IMR-90 (cell line): ENCODE results near the gene BCAS3. TPM values are rescaled to one million over a fixed set of nuclear protein-coding genes. Genes with fewer than 3 reads are reported as not detected.

ENCODE experiments used
- ATAC-seq: fragments of 200-7000 bp; cut with Tn5 transposase; 2 replicates; pipeline ENCODE4 v1.9.1; 2020; ENCODE audit warnings: low read depth, mild to moderate bottlenecking, moderate library complexity
- BruUV-seq: library from RNA; stranded (reverse); fragments of 400-500 nt; replicated peaks from 2 replicates; lab custom pipeline; 2021; lab: Mats Ljungman, UMichigan
- CTCF ChIA-PET: fragments of 300-600 bp; formaldehyde crosslinking; extraction: SDS; loops from one replicate; lab custom pipeline; 2021; ENCODE audit warnings: antibody characterized with exemption; lab: Yijun Ruan, JAX
- POLR2A ChIA-PET: fragments of 300-600 bp; sonication (Branson Sonifier 250); formaldehyde crosslinking; loops from one replicate; lab custom pipeline; 2022; ENCODE audit warnings: antibody characterized with exemption; ENCODE audit not compliant: unreplicated experiment; lab: Charles Lee
- DNase-seq: peaks from one replicate; pipeline ENCODE4 v3.0.0; 2013
- H2AFZ ChIP-seq: replicated peaks from 2 replicates; pipeline ENCODE3; 2013; ENCODE audit warnings: low read length, mild to moderate bottlenecking; ENCODE audit not compliant: poor library complexity
- H2AK5ac ChIP-seq: 2 replicates; pipeline ENCODE4 v1.6.1; 2013; ENCODE audit warnings: low read depth, low read length, inconsistent platforms
- H2AK9ac ChIP-seq: replicated peaks from 2 replicates; pipeline ENCODE3; 2013; ENCODE audit warnings: mild to moderate bottlenecking, low read depth, low read length, moderate library complexity; ENCODE audit not compliant: poor library complexity
- H2BK120ac ChIP-seq: 2 replicates; pipeline ENCODE4 v1.6.1; 2013; ENCODE audit warnings: low read depth, low read length, inconsistent platforms
- H2BK15ac ChIP-seq: 3 replicates; pipeline ENCODE4 v1.6.1; 2013; ENCODE audit warnings: low read depth, low read length, inconsistent platforms
- H2BK20ac ChIP-seq: 2 replicates; pipeline ENCODE4 v1.6.1; 2013; ENCODE audit warnings: low read depth, mild to moderate bottlenecking, inconsistent platforms, low read length, moderate library complexity
- H2BK5ac ChIP-seq: 2 replicates; pipeline ENCODE4 v1.6.1; 2013; ENCODE audit warnings: mild to moderate bottlenecking, low read depth, low read length, inconsistent platforms; ENCODE audit not compliant: poor library complexity, severe bottlenecking
- H3K14ac ChIP-seq: replicated peaks from 2 replicates; pipeline ENCODE4 v1.6.1; 2013; ENCODE audit warnings: low read depth, low read length, inconsistent platforms
- H3K18ac ChIP-seq: 2 replicates; pipeline ENCODE4 v1.6.1; 2013; ENCODE audit warnings: low read depth, low read length, control low read depth
- H3K23ac ChIP-seq: 2 replicates; pipeline ENCODE4 v1.6.1; 2013; ENCODE audit warnings: low read depth, low read length, inconsistent platforms
- H3K27ac ChIP-seq: 2 replicates; pipeline ENCODE4 v1.5.1; 2013; ENCODE audit warnings: mild to moderate bottlenecking, control low read depth, low read length; ENCODE audit not compliant: insufficient read depth
- H3K27me3 ChIP-seq: 2 replicates; pipeline ENCODE4 v1.6.1; 2013; ENCODE audit warnings: low read length; ENCODE audit not compliant: control insufficient read depth, insufficient read depth
- H3K36me3 ChIP-seq: 2 replicates; pipeline ENCODE4 v1.6.1; 2013; ENCODE audit warnings: low read length, mixed read lengths; ENCODE audit not compliant: control insufficient read depth, insufficient read depth
- H3K4ac ChIP-seq: 2 replicates; pipeline ENCODE4 v1.6.1; 2013; ENCODE audit warnings: low read depth, low read length, inconsistent platforms
- H3K4me1 ChIP-seq: 2 replicates; pipeline ENCODE4 v1.6.1; 2013; ENCODE audit warnings: low read length, mixed read lengths; ENCODE audit not compliant: control insufficient read depth, insufficient read depth
- H3K4me2 ChIP-seq: 2 replicates; pipeline ENCODE4 v1.6.1; 2013; ENCODE audit warnings: low read depth, mild to moderate bottlenecking, control low read depth, low read length, moderate library complexity
- H3K4me3 ChIP-seq: 2 replicates; pipeline ENCODE4 v1.5.1; 2013; ENCODE audit warnings: low read depth, mild to moderate bottlenecking, control low read depth, low read length, moderate library complexity; ENCODE audit not compliant: insufficient read depth
- H3K56ac ChIP-seq: 2 replicates; pipeline ENCODE4 v1.6.1; 2013; ENCODE audit warnings: low read length, inconsistent platforms; ENCODE audit not compliant: insufficient read depth; ENCODE audit errors: extremely low read depth
- H3K79me1 ChIP-seq, 2 experiments: 2 replicates each; pipeline ENCODE4 v1.6.1; 2013; ENCODE audit warnings: low read length in 2 of 2, inconsistent platforms in 1 of 2, low read depth in 1 of 2
- H3K9ac ChIP-seq: 2 replicates; pipeline ENCODE4 v1.6.1; 2013; ENCODE audit warnings: low read depth, low read length, control low read depth
- H3K9me1 ChIP-seq: 2 replicates; pipeline ENCODE4 v1.6.1; 2013; ENCODE audit warnings: low read length, inconsistent platforms; ENCODE audit not compliant: insufficient read depth
- H3K9me3 ChIP-seq: 2 replicates; pipeline ENCODE4 v1.6.1; 2013; ENCODE audit warnings: low read length; ENCODE audit not compliant: control insufficient read depth, insufficient read depth
- H4K20me1 ChIP-seq: 2 replicates; pipeline ENCODE4 v1.6.1; 2013; ENCODE audit warnings: low read length, inconsistent platforms; ENCODE audit not compliant: insufficient read depth
- H4K5ac ChIP-seq: 2 replicates; pipeline ENCODE4 v1.6.1; 2013; ENCODE audit warnings: mild to moderate bottlenecking, low read depth, low read length, control low read depth
- H4K8ac ChIP-seq, 2 experiments: 2 replicates each; pipeline ENCODE4 v1.6.1; 2013; ENCODE audit warnings: low read depth in 2 of 2, low read length in 2 of 2, control low read depth in 1 of 2, inconsistent platforms in 1 of 2
- H4K91ac ChIP-seq: 2 replicates; pipeline ENCODE4 v1.6.1; 2013; ENCODE audit warnings: low read depth, low read length, inconsistent platforms; ENCODE audit not compliant: insufficient read depth
- BHLHE40 ChIP-seq: fragments of 150-350 bp; IDR thresholded peaks from 2 replicates; pipeline ENCODE4 v1.6.1; 2016; ENCODE audit warnings: mild to moderate bottlenecking, low read depth, low read length
- CEBPB ChIP-seq: IDR thresholded peaks from 2 replicates; pipeline ENCODE4 v1.6.1; 2012; ENCODE audit warnings: low read depth, low read length, improper control_type of control experiment
- CHD1 ChIP-seq: IDR thresholded peaks from 2 replicates; pipeline ENCODE4 v1.6.1; 2012; ENCODE audit warnings: low read depth, low read length, improper control_type of control experiment
- FOS ChIP-seq: fragments of 150-350 bp; IDR thresholded peaks from 2 replicates; pipeline ENCODE4 v1.6.1; 2016; ENCODE audit warnings: low read depth, low read length
- MAFK ChIP-seq: IDR thresholded peaks from 2 replicates; pipeline ENCODE4 v1.6.1; 2012; ENCODE audit warnings: low read depth, low read length, improper control_type of control experiment
- MAZ ChIP-seq: IDR thresholded peaks from 2 replicates; pipeline ENCODE4 v1.6.1; 2012; ENCODE audit warnings: low read depth, mild to moderate bottlenecking, low read length, improper control_type of control experiment, moderate library complexity, borderline replicate concordance
- MXI1 ChIP-seq: IDR thresholded peaks from 2 replicates; pipeline ENCODE4 v1.6.1; 2012; ENCODE audit warnings: low read depth, mild to moderate bottlenecking, low read length, moderate library complexity, borderline replicate concordance
- NFE2L2 ChIP-seq: fragments of 150-350 bp; IDR thresholded peaks from 2 replicates; pipeline ENCODE4 v1.6.1; 2016; ENCODE audit warnings: low read depth, mild to moderate bottlenecking, low read length
- POLR2A ChIP-seq: IDR thresholded peaks from 2 replicates; pipeline ENCODE4 v1.6.1; 2012; ENCODE audit warnings: mild to moderate bottlenecking, low read depth, low read length
- RAD21 ChIP-seq: IDR thresholded peaks from 2 replicates; pipeline ENCODE4 v1.6.1; 2012; ENCODE audit warnings: low read length, improper control_type of control experiment
- RCOR1 ChIP-seq: IDR thresholded peaks from 2 replicates; pipeline ENCODE4 v1.6.1; 2012; ENCODE audit warnings: mild to moderate bottlenecking, low read length, improper control_type of control experiment; ENCODE audit not compliant: insufficient replicate concordance
- RFX5 ChIP-seq: IDR thresholded peaks from 2 replicates; pipeline ENCODE4 v1.8.0; 2012; ENCODE audit warnings: low read depth, mild to moderate bottlenecking, low read length, moderate library complexity
- SMC3 ChIP-seq: fragments of 150-350 bp; IDR thresholded peaks from 2 replicates; pipeline ENCODE4 v1.6.1; 2016; ENCODE audit warnings: low read depth, mild to moderate bottlenecking, antibody characterized with exemption, low read length, moderate library complexity
- WGBS, 2 experiments: methylation state at CpG; one replicate each; pipeline versions ENCODE4 v1.1.5 to v1.1.7; 2013; ENCODE audit warnings: missing lambda C conversion rate in 2 of 2; ENCODE audit not compliant: insufficient read length in 1 of 2; ENCODE audit errors: extremely low coverage in 2 of 2; 5-methylcytosine and 5-hydroxymethylcytosine counted together
- dilution Hi-C: fragments of 300-500 bp; cut with HindIII; formaldehyde crosslinking; loops from one replicate; pipeline ENCODE4 v1.14.3; 2018; ENCODE audit warnings: low sequenced_read_pairs; ENCODE audit not compliant: unreplicated experiment
- in situ Hi-C: fragments of 300-500 bp; cut with MboI; formaldehyde crosslinking; loops from 3 replicates; pipeline ENCODE4 v1.14.3; 2019; ENCODE audit warnings: low sequenced_read_pairs, inconsistent platforms, mixed read lengths
- intact Hi-C: fragments of 100-400 bp; cut with micrococcal nuclease; formaldehyde crosslinking; loops from 2 replicates; pipeline ENCODE4 v1.10.0; 2022
- polyA plus RNA-seq, 3 experiments: library from polyadenylated mRNA; depleted of rRNA; stranded (reverse); fragments of >200 nt; gene quantifications; 2 replicates each; pipeline ENCODE4 v1.2.3, GENCODE V29; 2012; ENCODE audit warnings: low replicate concordance in 1 of 3
- total RNA-seq: library from RNA; depleted of rRNA; stranded (reverse); fragments of >200 nt; gene quantifications from 2 replicates; pipeline ENCODE4 v1.2.3, GENCODE V29; 2012
- TF ChIP-seq, protein P1 (sequence below): conservative IDR thresholded peaks from 2 replicates; pipeline ENCODE4 v1.5.1; 2012; ENCODE audit warnings: mild to moderate bottlenecking, low read depth, low read length, improper control_type of control experiment
- TF ChIP-seq, protein P2 (sequence below): fragments of 150-350 bp; IDR thresholded peaks from 2 replicates; pipeline ENCODE4 v1.6.1; 2017; ENCODE audit warnings: mild to moderate bottlenecking, antibody characterized with exemption, low read length, low read depth
- TF ChIP-seq, protein P3 (sequence below): fragments of 150-350 bp; IDR thresholded peaks from 2 replicates; pipeline ENCODE4 v1.6.1; 2016; ENCODE audit warnings: low read depth, mild to moderate bottlenecking, low read length, moderate library complexity, borderline replicate concordance

Gene BCAS3
- total and polyA plus RNA-seq, 2 of the 4 experiments (the other 2 are of a cell fraction), result 6.3 to 27.1 TPM

DNA sequence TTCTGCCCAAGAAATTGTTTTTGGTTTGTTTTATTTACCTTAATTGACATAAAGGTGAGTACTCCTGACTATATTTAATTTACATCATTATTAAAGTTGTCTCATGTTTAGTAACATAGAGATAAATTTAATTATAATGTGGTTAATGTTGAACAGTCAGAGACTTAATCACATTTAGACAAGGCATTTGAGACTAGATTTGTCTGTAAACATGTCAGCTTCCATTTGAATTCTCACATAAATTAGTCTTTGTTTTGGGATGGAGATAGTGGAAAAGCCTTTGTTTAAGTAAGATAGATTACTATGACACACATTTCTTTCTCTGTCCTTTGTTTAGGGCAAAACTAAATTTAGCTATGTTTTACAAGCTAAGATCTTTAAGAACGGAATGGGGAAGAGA lies 18.5 kb upstream of the BCAS3 start:
- H2BK15ac ChIP-seq, result no peak overlapping the region
- dilution Hi-C loops, result no loop called here
- POLR2A ChIA-PET, result no interaction called here
- H4K8ac ChIP-seq, result no peak overlapping the region
- TF ChIP-seq POLR2A (no peak), MAFK (no peak), MAZ (no peak), BHLHE40 (no peak), FOS (no peak), RFX5 (no peak), RAD21 (no peak), RCOR1 (no peak), CHD1 (no peak), SMC3 (no peak), CEBPB (no peak), NFE2L2 (no peak), MXI1 (no peak)
- TF ChIP-seq, protein P1, sequence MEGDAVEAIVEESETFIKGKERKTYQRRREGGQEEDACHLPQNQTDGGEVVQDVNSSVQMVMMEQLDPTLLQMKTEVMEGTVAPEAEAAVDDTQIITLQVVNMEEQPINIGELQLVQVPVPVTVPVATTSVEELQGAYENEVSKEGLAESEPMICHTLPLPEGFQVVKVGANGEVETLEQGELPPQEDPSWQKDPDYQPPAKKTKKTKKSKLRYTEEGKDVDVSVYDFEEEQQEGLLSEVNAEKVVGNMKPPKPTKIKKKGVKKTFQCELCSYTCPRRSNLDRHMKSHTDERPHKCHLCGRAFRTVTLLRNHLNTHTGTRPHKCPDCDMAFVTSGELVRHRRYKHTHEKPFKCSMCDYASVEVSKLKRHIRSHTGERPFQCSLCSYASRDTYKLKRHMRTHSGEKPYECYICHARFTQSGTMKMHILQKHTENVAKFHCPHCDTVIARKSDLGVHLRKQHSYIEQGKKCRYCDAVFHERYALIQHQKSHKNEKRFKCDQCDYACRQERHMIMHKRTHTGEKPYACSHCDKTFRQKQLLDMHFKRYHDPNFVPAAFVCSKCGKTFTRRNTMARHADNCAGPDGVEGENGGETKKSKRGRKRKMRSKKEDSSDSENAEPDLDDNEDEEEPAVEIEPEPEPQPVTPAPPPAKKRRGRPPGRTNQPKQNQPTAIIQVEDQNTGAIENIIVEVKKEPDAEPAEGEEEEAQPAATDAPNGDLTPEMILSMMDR, result no peak
- TF ChIP-seq, protein P2, sequence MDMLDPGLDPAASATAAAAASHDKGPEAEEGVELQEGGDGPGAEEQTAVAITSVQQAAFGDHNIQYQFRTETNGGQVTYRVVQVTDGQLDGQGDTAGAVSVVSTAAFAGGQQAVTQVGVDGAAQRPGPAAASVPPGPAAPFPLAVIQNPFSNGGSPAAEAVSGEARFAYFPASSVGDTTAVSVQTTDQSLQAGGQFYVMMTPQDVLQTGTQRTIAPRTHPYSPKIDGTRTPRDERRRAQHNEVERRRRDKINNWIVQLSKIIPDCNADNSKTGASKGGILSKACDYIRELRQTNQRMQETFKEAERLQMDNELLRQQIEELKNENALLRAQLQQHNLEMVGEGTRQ, result no peak
- TF ChIP-seq, protein P3, sequence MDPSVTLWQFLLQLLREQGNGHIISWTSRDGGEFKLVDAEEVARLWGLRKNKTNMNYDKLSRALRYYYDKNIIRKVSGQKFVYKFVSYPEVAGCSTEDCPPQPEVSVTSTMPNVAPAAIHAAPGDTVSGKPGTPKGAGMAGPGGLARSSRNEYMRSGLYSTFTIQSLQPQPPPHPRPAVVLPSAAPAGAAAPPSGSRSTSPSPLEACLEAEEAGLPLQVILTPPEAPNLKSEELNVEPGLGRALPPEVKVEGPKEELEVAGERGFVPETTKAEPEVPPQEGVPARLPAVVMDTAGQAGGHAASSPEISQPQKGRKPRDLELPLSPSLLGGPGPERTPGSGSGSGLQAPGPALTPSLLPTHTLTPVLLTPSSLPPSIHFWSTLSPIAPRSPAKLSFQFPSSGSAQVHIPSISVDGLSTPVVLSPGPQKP, result no peak
- no peak overlapping the region for H3K4ac ChIP-seq
- DNase-seq (no peak), ATAC-seq (no peak)
- H3K9me1 ChIP-seq, result no peaks in the 10 kb centered on the region
- BruUV-seq, result no TSS peak
- no CpG with 5 or more reads among the region's 1 CpG for WGBS, 2 experiments
- H2BK5ac ChIP-seq, result no peak overlapping the region
- H3K4me2 ChIP-seq, result no peak overlapping the region
- H3K18ac ChIP-seq, result no peak overlapping the region
- H2AFZ ChIP-seq, result no peak overlapping the region
- H2BK20ac ChIP-seq, result no peak overlapping the region
- no peak overlapping the region for H3K14ac ChIP-seq
- H3K4me3 ChIP-seq, result no peak overlapping the region
- H3K36me3 ChIP-seq, result peaks cover 8% of the 10 kb centered on the region
- no peak overlapping the region for H2AK9ac ChIP-seq
- no peak overlapping the region for H4K91ac ChIP-seq
- no peak overlapping the region for H3K56ac ChIP-seq
- CTCF ChIA-PET, result no interaction called here
- no peak overlapping the region for H3K9ac ChIP-seq
- H3K9me3 ChIP-seq, result no peaks in the 10 kb centered on the region
- no peak overlapping the region for H2AK5ac ChIP-seq
- no peak overlapping the region for H3K23ac ChIP-seq
- H3K27ac ChIP-seq, result no peak overlapping the region
- intact Hi-C loops, result no loop called here
- no peak overlapping the region for H2BK120ac ChIP-seq
- H4K5ac ChIP-seq, result no peak overlapping the region
- peaks cover 2% of the 10 kb centered on the region; the same call in 1 of the 2 replicates for H4K20me1 ChIP-seq
- in situ Hi-C loops, result no loop called here
- peaks cover 2% of the 10 kb centered on the region; the same call in 1 of the 2 replicates for H3K4me1 ChIP-seq
- H3K27me3 ChIP-seq, result no peaks in the 10 kb centered on the region
- peaks cover 23% of the 10 kb centered on the region in 2 experiments for H3K79me1 ChIP-seq
